ENCODE measurements around the gene IGSF23. TPM values are rescaled to one million over a fixed set of nuclear protein-coding genes. Genes with fewer than 3 reads are reported as not detected.
"Not testable (repeated sequence)": the region's sequence is repeated elsewhere in the genome, so short reads cannot be mapped to it uniquely, and the experiment has no call there.

IGSF23 gene
- total RNA-seq, 1 donor from 2014 or later: not detected

DNA sequence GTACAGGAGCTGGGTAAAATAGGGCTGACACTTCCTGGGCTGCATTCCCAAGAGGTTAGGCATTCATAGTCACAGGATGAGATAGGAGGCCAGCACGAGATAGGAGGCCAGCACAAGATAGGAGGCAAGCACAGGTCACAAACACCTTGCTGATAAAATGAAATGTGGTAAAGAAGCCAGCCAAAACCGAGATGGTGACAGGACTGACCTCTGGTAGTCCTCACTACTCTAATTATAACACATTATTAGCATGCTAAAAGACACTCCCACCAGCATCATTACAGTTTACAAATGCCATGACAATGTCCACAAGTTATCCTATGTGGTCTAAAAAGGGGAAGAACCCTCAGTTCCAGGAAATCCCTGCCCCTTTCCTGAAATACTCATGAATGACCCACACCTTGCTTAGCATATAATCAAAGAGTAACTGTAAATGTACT is 20.9 kb upstream of the IGSF23 start:
- H3K9me3 ChIP-seq (ENCODE audit: low read depth): no peaks in the 10 kb centered on the region
- TF ChIP-seq EZH2 (IDR thresholded peaks at IDR 0.05) (no peak), EZH2phosphoT487 (IDR thresholded peaks at IDR 0.05) (no peak)
- TF ChIP-seq, protein P1, sequence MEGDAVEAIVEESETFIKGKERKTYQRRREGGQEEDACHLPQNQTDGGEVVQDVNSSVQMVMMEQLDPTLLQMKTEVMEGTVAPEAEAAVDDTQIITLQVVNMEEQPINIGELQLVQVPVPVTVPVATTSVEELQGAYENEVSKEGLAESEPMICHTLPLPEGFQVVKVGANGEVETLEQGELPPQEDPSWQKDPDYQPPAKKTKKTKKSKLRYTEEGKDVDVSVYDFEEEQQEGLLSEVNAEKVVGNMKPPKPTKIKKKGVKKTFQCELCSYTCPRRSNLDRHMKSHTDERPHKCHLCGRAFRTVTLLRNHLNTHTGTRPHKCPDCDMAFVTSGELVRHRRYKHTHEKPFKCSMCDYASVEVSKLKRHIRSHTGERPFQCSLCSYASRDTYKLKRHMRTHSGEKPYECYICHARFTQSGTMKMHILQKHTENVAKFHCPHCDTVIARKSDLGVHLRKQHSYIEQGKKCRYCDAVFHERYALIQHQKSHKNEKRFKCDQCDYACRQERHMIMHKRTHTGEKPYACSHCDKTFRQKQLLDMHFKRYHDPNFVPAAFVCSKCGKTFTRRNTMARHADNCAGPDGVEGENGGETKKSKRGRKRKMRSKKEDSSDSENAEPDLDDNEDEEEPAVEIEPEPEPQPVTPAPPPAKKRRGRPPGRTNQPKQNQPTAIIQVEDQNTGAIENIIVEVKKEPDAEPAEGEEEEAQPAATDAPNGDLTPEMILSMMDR (IDR thresholded peaks at IDR 0.05): no peak
- Mint-ChIP-seq H3K27me3 (ENCODE audit: insufficient read depth, low read depth) (peaks cover 5% of the 10 kb centered on the region), H3K27ac (no peak overlapping the region), H3K4me1 (no peaks in the 10 kb centered on the region), H3K36me3 (no peaks in the 10 kb centered on the region), H3K9me3 (no peaks in the 10 kb centered on the region), H3K4me3 (no peak overlapping the region)
- H3K9ac ChIP-seq: no peak overlapping the region
- no peak for DNase-seq (ENCODE audit: low spot score)
- no peaks in the 10 kb centered on the region for H4K20me1 ChIP-seq (ENCODE audit: low read depth)
- H3K4me3 ChIP-seq: no peak overlapping the region
- no peak overlapping the region for H3K4me2 ChIP-seq
- H3K27me3 ChIP-seq: no peaks in the 10 kb centered on the region
- no peaks in the 10 kb centered on the region for H3F3A ChIP-seq (ENCODE audit: low read depth)
- peaks cover 6% of the 10 kb centered on the region for H3K4me1 ChIP-seq
- H3K36me3 ChIP-seq: no peaks in the 10 kb centered on the region
- H2AFZ ChIP-seq (replicated peaks): no peak overlapping the region
- H3K79me2 ChIP-seq (ENCODE audit: low read depth): no peaks in the 10 kb centered on the region
- no peak overlapping the region for H3K27ac ChIP-seq

DNA sequence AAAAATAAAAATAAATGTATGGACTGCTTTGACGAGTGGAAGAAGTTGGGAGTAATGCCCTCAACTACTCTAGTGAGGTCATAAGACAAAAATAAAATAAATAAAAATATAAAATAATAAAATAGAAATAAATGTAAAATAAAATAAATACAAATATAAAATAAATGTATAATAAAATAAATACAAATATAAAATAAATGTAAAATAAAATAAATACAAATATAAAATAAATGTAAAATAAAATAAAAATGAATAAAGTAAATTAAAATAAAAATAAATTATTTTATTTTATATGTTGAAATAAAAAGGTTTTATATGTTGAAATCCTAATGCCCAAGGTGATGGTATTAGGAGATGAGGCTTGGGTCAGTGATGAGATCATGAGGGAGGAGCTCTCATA is 20.1 kb upstream of the IGSF23 start:
- H3K4me3 Mint-ChIP-seq: no peak overlapping the region
- no peak overlapping the region for H2AFZ ChIP-seq (replicated peaks)
- DNase-seq (ENCODE audit: low spot score): no peak
- peaks cover 8% of the 10 kb centered on the region for H3K27me3 Mint-ChIP-seq (ENCODE audit: insufficient read depth, low read depth)
- no peaks in the 10 kb centered on the region for H3K79me2 ChIP-seq (ENCODE audit: low read depth)
- no peak for TF ChIP-seq EZH2 (IDR thresholded peaks at IDR 0.05)
- TF ChIP-seq, protein P1 (IDR thresholded peaks at IDR 0.05): no peak
- no peak for TF ChIP-seq EZH2phosphoT487 (IDR thresholded peaks at IDR 0.05)
- no peak overlapping the region for H3K27ac Mint-ChIP-seq
- no peaks in the 10 kb centered on the region for H4K20me1 ChIP-seq (ENCODE audit: low read depth)
- H3K36me3 Mint-ChIP-seq: no peaks in the 10 kb centered on the region
- H3K4me2 ChIP-seq: no peak overlapping the region
- H3K4me3 ChIP-seq: no peak overlapping the region
- no peak overlapping the region for H3K9ac ChIP-seq
- H3K4me1 ChIP-seq: peaks cover 6% of the 10 kb centered on the region
- no peaks in the 10 kb centered on the region for H3K4me1 Mint-ChIP-seq
- no peaks in the 10 kb centered on the region for H3F3A ChIP-seq (ENCODE audit: low read depth)
- peaks cover 3% of the 10 kb centered on the region for H3K9me3 Mint-ChIP-seq
- no peaks in the 10 kb centered on the region for H3K27me3 ChIP-seq
- no peak overlapping the region for H3K27ac ChIP-seq
- no peaks in the 10 kb centered on the region for H3K36me3 ChIP-seq
- H3K9me3 ChIP-seq (ENCODE audit: low read depth): no peaks in the 10 kb centered on the region

DNA sequence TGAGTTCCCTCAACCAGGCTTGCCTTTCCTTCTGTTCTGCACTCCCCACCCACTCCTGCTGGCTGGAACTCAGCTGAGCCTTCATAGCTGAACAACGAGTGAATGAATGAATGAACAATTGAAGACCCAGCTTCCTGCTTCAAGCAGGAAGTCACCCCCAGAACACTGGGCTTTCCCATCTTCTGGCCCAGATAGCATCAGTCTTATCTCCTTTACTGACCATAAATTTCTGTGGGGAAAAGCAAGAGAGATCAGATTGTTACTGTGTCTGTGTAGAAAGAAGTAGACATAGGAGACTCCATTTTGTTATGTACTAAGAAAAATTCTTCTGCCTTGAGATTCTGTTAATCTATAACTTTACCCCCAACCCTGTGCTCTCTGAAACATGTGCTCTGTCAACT is 19.5 kb upstream of the IGSF23 start:
- not testable (repeated sequence) for H3K9me3 Mint-ChIP-seq; H3K4me3 Mint-ChIP-seq; H3K9ac ChIP-seq; H3K36me3 ChIP-seq; H3K36me3 Mint-ChIP-seq; H3F3A ChIP-seq (ENCODE audit: low read depth); H3K9me3 ChIP-seq (ENCODE audit: low read depth); H4K20me1 ChIP-seq (ENCODE audit: low read depth); H3K4me2 ChIP-seq; H3K4me1 ChIP-seq; H3K27ac ChIP-seq; H3K27me3 Mint-ChIP-seq (ENCODE audit: insufficient read depth, low read depth); DNase-seq (ENCODE audit: low spot score); H3K27ac Mint-ChIP-seq; H3K4me1 Mint-ChIP-seq; H3K27me3 ChIP-seq; H3K79me2 ChIP-seq (ENCODE audit: low read depth); H2AFZ ChIP-seq (replicated peaks); H3K4me3 ChIP-seq

DNA sequence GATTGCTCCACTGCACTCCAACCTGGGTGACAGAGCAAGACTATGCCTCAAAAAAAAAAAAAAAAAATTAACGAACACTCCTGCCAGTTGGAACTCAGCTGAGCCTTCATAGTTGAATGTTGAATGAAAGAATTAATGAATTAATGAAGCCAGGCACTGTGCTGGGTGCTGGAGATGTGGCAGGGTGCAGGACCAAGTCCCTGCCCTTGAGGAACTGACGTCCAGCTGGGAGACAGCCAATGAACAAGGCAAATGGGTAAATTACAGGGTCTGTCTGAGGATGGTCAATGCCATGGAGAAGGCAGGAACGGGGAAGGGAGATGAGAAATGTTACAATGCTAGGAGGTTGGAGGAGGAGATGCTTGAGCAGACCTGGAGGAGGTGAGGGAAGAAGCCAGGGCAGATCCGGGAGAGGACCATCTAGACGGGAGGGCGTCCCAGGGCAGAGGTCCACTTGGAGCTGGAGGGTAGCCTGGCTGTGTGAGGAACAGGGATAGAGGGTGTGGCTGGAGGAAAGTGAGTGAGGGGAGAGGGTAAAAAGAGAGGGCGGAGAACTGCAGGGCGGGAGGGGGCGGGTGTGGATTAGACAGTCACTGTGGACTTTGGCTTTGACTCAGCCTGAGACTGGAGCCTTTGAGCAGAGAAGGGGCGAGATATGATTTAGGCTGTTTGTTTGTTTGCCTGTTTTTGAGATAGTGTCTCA is 16.8 kb upstream of the IGSF23 start:
- no peaks in the 10 kb centered on the region for H3K79me2 ChIP-seq (ENCODE audit: low read depth)
- no peak for DNase-seq (ENCODE audit: low spot score)
- peaks cover 11% of the 10 kb centered on the region for H3K9me3 Mint-ChIP-seq
- H3K4me1 ChIP-seq: peaks cover 6% of the 10 kb centered on the region
- no peak overlapping the region for H3K4me3 ChIP-seq
- TF ChIP-seq EZH2 (IDR thresholded peaks at IDR 0.05) (no peak), EZH2phosphoT487 (IDR thresholded peaks at IDR 0.05) (no peak)
- TF ChIP-seq, protein P1 (IDR thresholded peaks at IDR 0.05): no peak
- no peak overlapping the region for H3K9ac ChIP-seq
- H3K4me2 ChIP-seq: no peak overlapping the region
- no peak overlapping the region for H2AFZ ChIP-seq (replicated peaks)
- no peaks in the 10 kb centered on the region for H3K36me3 ChIP-seq
- H3K4me3 Mint-ChIP-seq: no peak overlapping the region
- no peaks in the 10 kb centered on the region for H3K9me3 ChIP-seq (ENCODE audit: low read depth)
- no peaks in the 10 kb centered on the region for H3F3A ChIP-seq (ENCODE audit: low read depth)
- no peak overlapping the region for H3K27ac Mint-ChIP-seq
- H3K4me1 Mint-ChIP-seq: no peaks in the 10 kb centered on the region
- no peaks in the 10 kb centered on the region for H3K27me3 ChIP-seq
- H4K20me1 ChIP-seq (ENCODE audit: low read depth): no peaks in the 10 kb centered on the region
- H3K36me3 Mint-ChIP-seq: no peaks in the 10 kb centered on the region
- peaks cover 8% of the 10 kb centered on the region for H3K27me3 Mint-ChIP-seq (ENCODE audit: insufficient read depth, low read depth)
- H3K27ac ChIP-seq: no peak overlapping the region
